ENCODE measurements around the gene ABCC8. TPM values are rescaled to one million over a fixed set of nuclear protein-coding genes. Genes with fewer than 3 reads are reported as not detected.

The ABCC8 gene
- total and polyA plus RNA-seq, 10 of the 15 experiments (the other 5 are each of a cell fraction or from before 2014, with no cell fraction given): not detected

- TF ChIP-seq ZNF384 (IDR thresholded peaks at IDR 0.05; ENCODE audit: borderline replicate concordance, low read depth, low read length): no peak
- SMC1A ChIA-PET (ENCODE audit: uncharacterized antibody, unreplicated experiment): no interaction called here
- in situ Hi-C loops (cut with MboI) (no loop called here), intact Hi-C loops (cut with micrococcal nuclease; ENCODE audit: unreplicated experiment) (no loop called here)
- Histone ChIP-seq H3K9ac (ENCODE audit: control insufficient read depth, insufficient read depth, low read length) (no peak overlapping the region), H3K4me3 (no peak overlapping the region), H3K4me2 (ENCODE audit: control insufficient read depth, insufficient read depth) (no peak overlapping the region), H3K36me3 (ENCODE audit: control insufficient read depth in 2 of 2, insufficient read depth in 2 of 2, low read length in 1 of 2) (no peaks in the 10 kb centered on the region), H3K79me2 (ENCODE audit: control insufficient read depth, insufficient read depth, low read length) (no peaks in the 10 kb centered on the region), H3K4me1 (ENCODE audit: control insufficient read depth, insufficient read depth, low read length) (no peaks in the 10 kb centered on the region), H4K20me1 (ENCODE audit: control insufficient read depth, insufficient read depth) (no peaks in the 10 kb centered on the region; the same call in 1 of the 2 replicates), H2AFZ (ENCODE audit: control insufficient read depth, low read depth, low read length) (no peak overlapping the region), H3K27me3 (replicated peaks in 1 of 2; ENCODE audit: control insufficient read depth in 2 of 2, insufficient read depth in 2 of 2, low read length in 1 of 2) (peaks cover 0 to 9% of the 10 kb centered on the region in 2 experiments; a peak in 3 of 4 replicates), H3K27ac (ENCODE audit: control insufficient read depth, insufficient read depth) (no peak overlapping the region), H3K9me3 (replicated peaks; ENCODE audit: control insufficient read depth, insufficient read depth, low read length) (no peaks in the 10 kb centered on the region)
- ATAC-seq: no peak
- FAIRE-seq: no peak
- POLR2A ChIA-PET: no interaction called here
- RAD21 ChIA-PET (ENCODE audit: unreplicated experiment): no interaction called here
- BruUV-seq (replicated peaks): no TSS peak
- CTCF ChIA-PET: no interaction called here
- 26% methylated on average over 11 of the region's 11 CpGs for WGBS (ENCODE audit: insufficient coverage, insufficient replicate concordance, low lambda C conversion rate, missing lambda C conversion rate)
- DNase-seq (ENCODE audit: low read depth, low spot score): no peak
These were observed 52.9 kb downstream of the ABCC8 start for GRCh38 chr11:17423533-17424310.

GRCh38 chr11:17421781-17422180 is 54.9 kb downstream of the ABCC8 start:
- Histone ChIP-seq H3K27ac (ENCODE audit: control insufficient read depth, insufficient read depth) (no peak overlapping the region), H2AFZ (ENCODE audit: control insufficient read depth, low read depth, low read length) (no peak overlapping the region), H3K4me3 (no peak overlapping the region), H3K36me3 (ENCODE audit: control insufficient read depth in 2 of 2, insufficient read depth in 2 of 2, low read length in 1 of 2) (no peaks in the 10 kb centered on the region), H3K9ac (ENCODE audit: control insufficient read depth, insufficient read depth, low read length) (no peak overlapping the region), H3K79me2 (ENCODE audit: control insufficient read depth, insufficient read depth, low read length) (no peaks in the 10 kb centered on the region), H3K4me1 (ENCODE audit: control insufficient read depth, insufficient read depth, low read length) (no peaks in the 10 kb centered on the region), H3K4me2 (ENCODE audit: control insufficient read depth, insufficient read depth) (no peak overlapping the region), H4K20me1 (ENCODE audit: control insufficient read depth, insufficient read depth) (no peaks in the 10 kb centered on the region; the same call in 1 of the 2 replicates), H3K9me3 (replicated peaks; ENCODE audit: control insufficient read depth, insufficient read depth, low read length) (no peaks in the 10 kb centered on the region), H3K27me3 (replicated peaks in 1 of 2; ENCODE audit: control insufficient read depth in 2 of 2, insufficient read depth in 2 of 2, low read length in 1 of 2) (peaks cover 0 to 9% of the 10 kb centered on the region in 2 experiments; a peak in 3 of 4 replicates)
- ATAC-seq: no peak
- ChIA-PET SMC1A (ENCODE audit: uncharacterized antibody, unreplicated experiment) (no interaction called here), CTCF (no interaction called here), RAD21 (ENCODE audit: unreplicated experiment) (interaction anchor here (1.2 kb wide), 1 partner anchor 35 kb away, joined by 3 read pairs; no protein-coding TSS in a partner anchor), POLR2A (no interaction called here)
- in situ Hi-C loops (cut with MboI) (no loop called here), intact Hi-C loops (cut with micrococcal nuclease; ENCODE audit: unreplicated experiment) (no loop called here)
- no peak for FAIRE-seq
- no peak for TF ChIP-seq RFX5 (IDR thresholded peaks at IDR 0.05; ENCODE audit: low read depth, low read length)
- TF ChIP-seq ZNF274 (IDR thresholded peaks at IDR 0.05; ENCODE audit: insufficient read depth, insufficient read length): no peak
- TF ChIP-seq SP1 (IDR thresholded peaks at IDR 0.05; ENCODE audit: low read depth, low read length): no peak
- TF ChIP-seq ATF3 (IDR thresholded peaks at IDR 0.05; ENCODE audit: borderline replicate concordance, extremely low read depth, low read depth, low read length): no peak
- no peak for TF ChIP-seq CTCF (IDR thresholded peaks at IDR 0.05 in 2 of 3, conservative IDR thresholded peaks at IDR 0.05 in 1 of 3; ENCODE audit: control insufficient read depth in 2 of 3, extremely low read depth in 1 of 3, insufficient read depth in 1 of 3, low read depth in 3 of 3, low read length in 3 of 3)
- DNase-seq (ENCODE audit: low read depth, low spot score): no peak
- no TSS peak for BruUV-seq (replicated peaks)
- 2% methylated on average over 4 of the region's 4 CpGs for WGBS (ENCODE audit: insufficient coverage, insufficient replicate concordance, low lambda C conversion rate, missing lambda C conversion rate)
